ENCODE measurements around the gene MTA3.

Gene MTA3

GRCh38 chr2:42587526-42588117 lies 19.2 kb downstream of the MTA3 start:
- H3K27me3 ChIP-seq: no peaks in the 10 kb centered on the region
- H3K36me3 ChIP-seq: no peaks in the 10 kb centered on the region
- no peaks in the 10 kb centered on the region for H3K4me1 ChIP-seq (ENCODE audit: control insufficient read depth in 1 of 2, insufficient read depth in 1 of 2, low read depth in 1 of 2, low read length in 1 of 2)
- no peak overlapping the region for H3K4me3 ChIP-seq (ENCODE audit: low read depth in 1 of 2, low read length in 1 of 2)
- TF ChIP-seq CTCF (IDR thresholded peaks at IDR 0.05): no peak
- no peaks in the 10 kb centered on the region for H3K9me3 ChIP-seq
- no peak overlapping the region for H3K27ac ChIP-seq

- TF ChIP-seq CTCF (IDR thresholded peaks at IDR 0.05): no peak
- no peak overlapping the region for H3K4me3 ChIP-seq (ENCODE audit: low read depth in 1 of 2, low read length in 1 of 2)
- no peaks in the 10 kb centered on the region for H3K36me3 ChIP-seq
- H3K9me3 ChIP-seq: no peaks in the 10 kb centered on the region
- H3K4me1 ChIP-seq (ENCODE audit: control insufficient read depth in 1 of 2, insufficient read depth in 1 of 2, low read depth in 1 of 2, low read length in 1 of 2): no peaks in the 10 kb centered on the region
- H3K27ac ChIP-seq: no peak overlapping the region
- H3K27me3 ChIP-seq: no peaks in the 10 kb centered on the region
These were observed 19.7 kb downstream of the MTA3 start for GRCh38 chr2:42588121-42588520.

- Histone ChIP-seq H3K27ac (no peak overlapping the region), H3K4me3 (ENCODE audit: low read depth in 1 of 2, low read length in 1 of 2) (no peak overlapping the region), H3K4me1 (ENCODE audit: control insufficient read depth in 1 of 2, insufficient read depth in 1 of 2, low read depth in 1 of 2, low read length in 1 of 2) (no peaks in the 10 kb centered on the region), H3K9me3 (no peaks in the 10 kb centered on the region), H3K27me3 (no peaks in the 10 kb centered on the region), H3K36me3 (no peaks in the 10 kb centered on the region)
- TF ChIP-seq CTCF (IDR thresholded peaks at IDR 0.05): no peak
These were observed 21.7 kb downstream of the MTA3 start for GRCh38 chr2:42590176-42590575.

- no peaks in the 10 kb centered on the region for H3K9me3 ChIP-seq
- no peak for TF ChIP-seq CTCF (IDR thresholded peaks at IDR 0.05)
- H3K4me3 ChIP-seq (ENCODE audit: low read depth in 1 of 2, low read length in 1 of 2): no peak overlapping the region
- H3K27me3 ChIP-seq: no peaks in the 10 kb centered on the region
- no peak overlapping the region for H3K27ac ChIP-seq
- H3K36me3 ChIP-seq: no peaks in the 10 kb centered on the region
- no peaks in the 10 kb centered on the region for H3K4me1 ChIP-seq (ENCODE audit: control insufficient read depth in 1 of 2, insufficient read depth in 1 of 2, low read depth in 1 of 2, low read length in 1 of 2)
These were observed 24.9 kb downstream of the MTA3 start for GRCh38 chr2:42593282-42593681.

- no peak for TF ChIP-seq CTCF (IDR thresholded peaks at IDR 0.05)
- no peaks in the 10 kb centered on the region for H3K36me3 ChIP-seq
- no peak overlapping the region for H3K4me3 ChIP-seq (ENCODE audit: low read depth in 1 of 2, low read length in 1 of 2)
- H3K4me1 ChIP-seq (ENCODE audit: control insufficient read depth in 1 of 2, insufficient read depth in 1 of 2, low read depth in 1 of 2, low read length in 1 of 2): no peaks in the 10 kb centered on the region
- no peak overlapping the region for H3K27ac ChIP-seq
- H3K9me3 ChIP-seq: no peaks in the 10 kb centered on the region
- H3K27me3 ChIP-seq: no peaks in the 10 kb centered on the region
These were observed 30.2 kb downstream of the MTA3 start for GRCh38 chr2:42598656-42599055.

- TF ChIP-seq CTCF (IDR thresholded peaks at IDR 0.05): no peak
- Histone ChIP-seq H3K9me3 (no peaks in the 10 kb centered on the region), H3K27ac (no peak overlapping the region), H3K36me3 (no peaks in the 10 kb centered on the region), H3K4me3 (ENCODE audit: low read depth in 1 of 2, low read length in 1 of 2) (no peak overlapping the region), H3K27me3 (no peaks in the 10 kb centered on the region), H3K4me1 (ENCODE audit: control insufficient read depth in 1 of 2, insufficient read depth in 1 of 2, low read depth in 1 of 2, low read length in 1 of 2) (no peaks in the 10 kb centered on the region)
These were observed 32.6 kb downstream of the MTA3 start for GRCh38 chr2:42601076-42601475.
